RWPE2 (cell line): ENCODE results near the gene BAD.

Source experiments
- ATAC-seq: fragments of 200-7000 bp; cut with Tn5 transposase; 3 replicates; pipeline ENCODE4 v1.9.1; 2021; ENCODE audit warnings: low read depth
- DNase-seq: peaks from one replicate; pipeline ENCODE4 v3.0.0-alpha.2; 2020; ENCODE audit warnings: low spot score
- H3K27ac ChIP-seq: fragments of 450-650 bp; 2 replicates; pipeline ENCODE4 v1.5.1; 2017; ENCODE audit warnings: mild to moderate bottlenecking; ENCODE audit not compliant: poor library complexity, severe bottlenecking
- H3K27me3 ChIP-seq: fragments of 250-450 bp; sonication (Bioruptor Pico); 2 replicates; pipeline ENCODE4 v1.5.1; 2021; ENCODE audit warnings: mild to moderate bottlenecking, moderate library complexity; ENCODE audit not compliant: insufficient read depth, poor library complexity, severe bottlenecking
- H3K36me3 ChIP-seq: fragments of 250-450 bp; sonication (Bioruptor Pico); 2 replicates; pipeline ENCODE4 v1.5.1; 2020; ENCODE audit warnings: low read depth, mild to moderate bottlenecking, moderate library complexity
- H3K4me1 ChIP-seq: fragments of 250-450 bp; sonication (Bioruptor Pico); 2 replicates; pipeline ENCODE4 v1.5.1; 2021; ENCODE audit warnings: mild to moderate bottlenecking, moderate library complexity; ENCODE audit not compliant: insufficient read depth, poor library complexity, severe bottlenecking
- H3K4me3 ChIP-seq: fragments of 250-450 bp; sonication (Bioruptor Pico); 2 replicates; pipeline ENCODE4 v1.5.1; 2021; ENCODE audit warnings: mild to moderate bottlenecking, moderate library complexity; ENCODE audit not compliant: severe bottlenecking
- H3K9me3 ChIP-seq: fragments of 250-450 bp; sonication (Bioruptor Pico); 2 replicates; pipeline ENCODE4 v1.5.1; 2021; ENCODE audit warnings: mild to moderate bottlenecking, moderate library complexity; ENCODE audit not compliant: severe bottlenecking
- TF ChIP-seq, protein P1 (sequence below): fragments of 450-650 bp; IDR thresholded peaks from one replicate; pipeline ENCODE4 v1.5.1; 2017; ENCODE audit warnings: mild to moderate bottlenecking, moderate library complexity; ENCODE audit not compliant: poor library complexity, severe bottlenecking

BAD gene

GRCh38 chr11:64322925-64323260 is 38.4 kb upstream of the BAD start:
- DNase-seq, result no peak
- ATAC-seq, result no peak
- Histone ChIP-seq H3K36me3 (peaks cover 25% of the 10 kb centered on the region), H3K9me3 (no peaks in the 10 kb centered on the region), H3K27ac (peak overlapping the region; percentile 95), H3K27me3 (no peaks in the 10 kb centered on the region), H3K4me3 (no peak overlapping the region), H3K4me1 (peaks cover 38% of the 10 kb centered on the region)
- TF ChIP-seq, protein P1, sequence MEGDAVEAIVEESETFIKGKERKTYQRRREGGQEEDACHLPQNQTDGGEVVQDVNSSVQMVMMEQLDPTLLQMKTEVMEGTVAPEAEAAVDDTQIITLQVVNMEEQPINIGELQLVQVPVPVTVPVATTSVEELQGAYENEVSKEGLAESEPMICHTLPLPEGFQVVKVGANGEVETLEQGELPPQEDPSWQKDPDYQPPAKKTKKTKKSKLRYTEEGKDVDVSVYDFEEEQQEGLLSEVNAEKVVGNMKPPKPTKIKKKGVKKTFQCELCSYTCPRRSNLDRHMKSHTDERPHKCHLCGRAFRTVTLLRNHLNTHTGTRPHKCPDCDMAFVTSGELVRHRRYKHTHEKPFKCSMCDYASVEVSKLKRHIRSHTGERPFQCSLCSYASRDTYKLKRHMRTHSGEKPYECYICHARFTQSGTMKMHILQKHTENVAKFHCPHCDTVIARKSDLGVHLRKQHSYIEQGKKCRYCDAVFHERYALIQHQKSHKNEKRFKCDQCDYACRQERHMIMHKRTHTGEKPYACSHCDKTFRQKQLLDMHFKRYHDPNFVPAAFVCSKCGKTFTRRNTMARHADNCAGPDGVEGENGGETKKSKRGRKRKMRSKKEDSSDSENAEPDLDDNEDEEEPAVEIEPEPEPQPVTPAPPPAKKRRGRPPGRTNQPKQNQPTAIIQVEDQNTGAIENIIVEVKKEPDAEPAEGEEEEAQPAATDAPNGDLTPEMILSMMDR, result no peak

DNA sequence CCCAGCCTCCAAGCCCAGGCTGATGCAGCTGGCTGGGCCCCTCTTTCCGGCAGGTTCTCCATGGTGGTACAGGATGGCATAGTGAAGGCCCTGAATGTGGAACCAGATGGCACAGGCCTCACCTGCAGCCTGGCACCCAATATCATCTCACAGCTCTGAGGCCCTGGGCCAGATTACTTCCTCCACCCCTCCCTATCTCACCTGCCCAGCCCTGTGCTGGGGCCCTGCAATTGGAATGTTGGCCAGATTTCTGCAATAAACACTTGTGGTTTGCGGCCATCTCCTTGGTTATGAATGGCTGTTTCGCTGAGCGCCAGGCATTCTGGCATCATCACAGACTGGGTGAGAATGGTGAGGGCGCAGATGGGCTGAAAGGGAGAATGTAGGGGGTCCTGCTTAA is 37.1 kb upstream of the BAD start:
- ATAC-seq (peak; percentile 63), DNase-seq (peak; percentile 78)
- Histone ChIP-seq H3K27ac (peak overlapping the region; percentile 95), H3K4me3 (no peak overlapping the region), H3K9me3 (no peaks in the 10 kb centered on the region), H3K36me3 (peaks cover 29% of the 10 kb centered on the region), H3K27me3 (no peaks in the 10 kb centered on the region), H3K4me1 (peaks cover 38% of the 10 kb centered on the region)
- TF ChIP-seq, protein P1, result no peak

DNA sequence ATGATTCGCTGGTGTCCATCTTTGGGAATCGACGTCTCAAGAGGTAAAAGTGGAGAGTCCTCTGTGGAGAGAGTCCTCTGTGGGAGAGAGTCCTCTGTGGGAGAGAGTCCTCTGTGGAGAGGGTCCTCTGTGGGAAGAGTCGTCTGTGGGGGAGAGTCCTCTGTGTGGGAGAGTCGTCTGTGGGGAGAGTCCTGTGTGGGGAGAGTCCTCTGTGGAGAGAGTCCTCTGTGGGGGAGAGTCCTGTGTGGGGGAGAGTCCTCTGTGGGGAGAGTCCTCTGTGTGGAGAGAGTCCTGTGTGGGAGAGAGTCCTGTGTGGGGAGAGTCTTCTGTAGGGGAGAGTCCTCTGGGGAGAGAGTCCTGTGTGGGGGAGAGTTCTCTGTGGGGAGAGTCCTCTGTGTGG is 36.6 kb upstream of the BAD start:
- no peak for ATAC-seq
- TF ChIP-seq, protein P1, result no peak
- no peak for DNase-seq
- H3K9me3 ChIP-seq, result no peaks in the 10 kb centered on the region
- peaks cover 38% of the 10 kb centered on the region for H3K4me1 ChIP-seq
- no peak overlapping the region for H3K4me3 ChIP-seq
- H3K27me3 ChIP-seq, result no peaks in the 10 kb centered on the region
- H3K36me3 ChIP-seq, result peaks cover 34% of the 10 kb centered on the region
- H3K27ac ChIP-seq, result peak overlapping the region; percentile 95

- H3K4me3 ChIP-seq, result no peak overlapping the region
- H3K27me3 ChIP-seq, result no peaks in the 10 kb centered on the region
- TF ChIP-seq, protein P1, result no peak
- no peaks in the 10 kb centered on the region for H3K9me3 ChIP-seq
- ATAC-seq, result no peak
- DNase-seq, result peak; percentile 31
- peaks cover 35% of the 10 kb centered on the region for H3K36me3 ChIP-seq
- peak overlapping the region; percentile 95 for H3K27ac ChIP-seq
- H3K4me1 ChIP-seq, result peaks cover 38% of the 10 kb centered on the region
Measured at GRCh38 chr11:64320556-64320955, 36.1 kb upstream of the BAD start.

DNA sequence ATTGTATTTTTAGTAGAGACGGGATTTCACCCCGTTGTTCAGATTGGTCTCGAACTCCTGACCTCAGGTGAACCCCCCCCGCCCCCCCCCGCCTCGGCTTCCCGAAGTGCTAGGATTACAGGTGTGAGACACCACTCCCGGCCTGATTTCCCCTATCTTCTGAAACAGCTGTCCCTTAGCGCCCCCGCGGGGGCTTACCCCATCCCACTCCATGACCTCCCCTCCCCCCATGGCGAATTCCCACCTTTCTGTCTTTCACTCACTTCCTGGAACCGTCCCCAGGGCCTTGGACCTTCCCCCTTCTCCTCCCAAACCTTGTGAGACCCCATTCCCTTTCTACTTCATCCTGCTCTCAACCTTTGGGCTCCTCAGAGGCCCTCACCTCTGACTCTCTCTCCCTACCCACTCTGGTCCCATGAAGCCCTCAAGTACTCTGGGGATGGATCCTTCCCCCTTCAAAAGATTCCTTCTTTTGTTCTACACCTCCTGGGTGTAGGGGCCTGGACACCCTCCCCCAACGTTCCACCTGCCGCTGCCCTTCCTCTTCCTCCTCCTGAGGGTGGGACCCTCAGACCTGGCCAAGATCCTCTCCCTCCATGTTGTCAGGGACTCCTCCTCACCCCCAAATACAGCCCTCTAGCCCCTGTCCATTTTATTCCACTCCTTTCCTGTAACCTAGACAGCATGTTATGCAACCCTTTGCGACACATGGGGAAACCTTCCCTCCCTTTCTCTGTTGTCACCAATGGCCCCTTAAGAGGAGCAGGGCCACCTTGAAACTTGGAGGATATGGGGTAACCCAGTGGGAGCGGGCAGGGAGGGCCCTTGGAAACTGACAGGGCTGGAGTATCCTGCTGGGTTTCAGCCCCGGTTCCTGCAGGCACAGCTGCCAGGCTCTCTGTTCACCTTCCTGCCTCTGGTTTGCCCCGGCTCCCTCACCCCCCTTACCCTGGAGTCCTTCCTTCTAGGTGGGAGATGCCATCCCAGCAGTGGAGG is 34.6 kb upstream of the BAD start:
- Histone ChIP-seq H3K4me3 (peak overlapping the region; percentile 74), H3K4me1 (peaks cover 24% of the 10 kb centered on the region), H3K36me3 (peaks cover 49% of the 10 kb centered on the region), H3K9me3 (no peaks in the 10 kb centered on the region), H3K27ac (peak overlapping the region; percentile 95), H3K27me3 (no peaks in the 10 kb centered on the region)
- TF ChIP-seq, protein P1, result no peak
- DNase-seq (peak; percentile 41), ATAC-seq (no peak)
